ENCODE results near the gene DESI1.
"Not testable (repeated sequence)": the region's sequence is repeated elsewhere in the genome, so short reads cannot be mapped to it uniquely, and the experiment has no call there.

Gene DESI1

GRCh38 chr22:41620589-41621098 is at the start of gene DESI1:
TSS of gene DESI1 (minus strand) at chr22:41621043. CDS start at chr22:41620839, 204 bp downstream.
- no peak for DNase-seq

GRCh38 chr22:41668971-41669911 is 48.4 kb upstream of the DESI1 start:
- DNase-seq = no peak

- DNase-seq = no peak
Observed at GRCh38 chr22:41664951-41665350, 44.1 kb upstream of the DESI1 start.

GRCh38 chr22:41664490-41664889 is 43.6 kb upstream of the DESI1 start:
- no peak for DNase-seq

GRCh38 chr22:41663594-41663993 is 42.8 kb upstream of the DESI1 start:
- DNase-seq = not testable (repeated sequence)

- no peak for DNase-seq
Observed at GRCh38 chr22:41661713-41662112, 40.9 kb upstream of the DESI1 start.

GRCh38 chr22:41661088-41661487 is 40.2 kb upstream of the DESI1 start:
- DNase-seq = no peak

- no peak for DNase-seq
Observed at GRCh38 chr22:41660416-41660815, 39.6 kb upstream of the DESI1 start.

- no peak for DNase-seq
Observed at GRCh38 chr22:41659941-41660340, 39.1 kb upstream of the DESI1 start.

- no peak for DNase-seq
Observed at GRCh38 chr22:41658869-41659268, 38.0 kb upstream of the DESI1 start.

GRCh38 chr22:41657709-41658108 is 36.9 kb upstream of the DESI1 start:
- no peak for DNase-seq

- DNase-seq = no peak
Observed at GRCh38 chr22:41656556-41656955, 35.7 kb upstream of the DESI1 start.

GRCh38 chr22:41654322-41654721 is 33.5 kb upstream of the DESI1 start:
- DNase-seq = no peak

- no peak for DNase-seq
Observed at GRCh38 chr22:41650821-41651220, 30.0 kb upstream of the DESI1 start.

- no peak for DNase-seq
Observed at GRCh38 chr22:41650229-41650628, 29.4 kb upstream of the DESI1 start.

GRCh38 chr22:41648432-41648831 is 27.6 kb upstream of the DESI1 start:
- DNase-seq = no peak

GRCh38 chr22:41647771-41648170 is 26.9 kb upstream of the DESI1 start:
- DNase-seq = no peak

- DNase-seq = no peak
Observed at GRCh38 chr22:41642331-41643110, 21.7 kb upstream of the DESI1 start.

GRCh38 chr22:41641854-41642253 is 21.0 kb upstream of the DESI1 start:
- no peak for DNase-seq

GRCh38 chr22:41638748-41639147 is 17.9 kb upstream of the DESI1 start:
- no peak for DNase-seq

GRCh38 chr22:41638124-41638523 is 17.3 kb upstream of the DESI1 start:
- DNase-seq = no peak

GRCh38 chr22:41637623-41638022 is 16.8 kb upstream of the DESI1 start:
- DNase-seq = not testable (repeated sequence)

- DNase-seq = no peak
Observed at GRCh38 chr22:41636467-41636866, 15.6 kb upstream of the DESI1 start.

- DNase-seq = not testable (repeated sequence)
Observed at GRCh38 chr22:41634610-41635009, 13.8 kb upstream of the DESI1 start.

Data from activated CD4-positive, alpha-beta T cell treated with anti-CD3 and anti-CD28 coated beads, Interleukin-10, Interleukin-2, amounts not matched to agents 100 ng/mL and 50 ng/mL, durations not matched to agents 16 hours and 8 hours (primary cell).